H1 (cell line): ENCODE results near the gene LKAAEAR1. TPM values are rescaled to one million over a fixed set of nuclear protein-coding genes. Genes with fewer than 3 reads are reported as not detected.

ENCODE experiments used
- CTCF ChIA-PET: fragments of 300-600 bp; sonication (Branson Sonifier 250); formaldehyde crosslinking; loops from one replicate; lab custom pipeline; 2021; ENCODE audit not compliant: partially characterized antibody; lab: Charles Lee
- POLR2A ChIA-PET: fragments of 300-600 bp; sonication (Branson Sonifier 250); formaldehyde crosslinking; loops from one replicate; lab custom pipeline; 2021; ENCODE audit warnings: inconsistent platforms; ENCODE audit not compliant: partially characterized antibody; lab: Charles Lee
- DNase-seq, 2 experiments: peaks; one replicate each; pipeline versions ENCODE4 v3.0.0 to v3.0.0-alpha.2; 2010 to 2022; ENCODE audit warnings: low spot score in 2 of 2, low read depth in 1 of 2, mixed read lengths in 1 of 2
- FAIRE-seq: peaks from 2 replicates; lab custom pipeline; 2011; peaks lifted over from hg19 to GRCh38; lab: Jason Lieb, UNC
- H2AFZ ChIP-seq: 2 replicates; pipeline ENCODE4 v1.8.1; 2012; ENCODE audit warnings: low read length, inconsistent platforms
- H2AK5ac ChIP-seq: 2 replicates; pipeline ENCODE4 v1.6.1; 2013; ENCODE audit warnings: low read depth, low read length
- H2BK120ac ChIP-seq: replicated peaks from 2 replicates; pipeline ENCODE3; 2013; ENCODE audit warnings: low read depth, low read length, inconsistent platforms
- H2BK12ac ChIP-seq: 2 replicates; pipeline ENCODE4 v1.6.1; 2013; ENCODE audit warnings: low read depth, low read length
- H2BK15ac ChIP-seq: 2 replicates; pipeline ENCODE4 v1.6.1; 2013; ENCODE audit warnings: low read length
- H2BK20ac ChIP-seq: 2 replicates; pipeline ENCODE4 v1.6.1; 2013; ENCODE audit warnings: low read length
- H2BK5ac ChIP-seq: 2 replicates; pipeline ENCODE4 v1.6.1; 2013; ENCODE audit warnings: low read depth, low read length
- H3K14ac ChIP-seq: 2 replicates; pipeline ENCODE4 v1.6.1; 2013; ENCODE audit warnings: inconsistent platforms; ENCODE audit not compliant: insufficient read length
- H3K18ac ChIP-seq: 2 replicates; pipeline ENCODE4 v1.6.1; 2013; ENCODE audit warnings: low read length; ENCODE audit errors: extremely low read depth
- H3K23ac ChIP-seq: 2 replicates; pipeline ENCODE4 v1.6.1; 2013; ENCODE audit warnings: inconsistent platforms; ENCODE audit not compliant: insufficient read length
- H3K23me2 ChIP-seq: 2 replicates; pipeline ENCODE4 v1.6.1; 2013; ENCODE audit warnings: low read depth, low read length
- H3K27ac ChIP-seq: 2 replicates; pipeline ENCODE4 v1.6.1; 2011; ENCODE audit warnings: low read depth, low read length, inconsistent platforms
- H3K27me3 ChIP-seq, 4 experiments: replicated peaks in 1 of 4; 1 replicate in 1 of 4; 2 replicates in 3 of 4; pipeline versions ENCODE4 v1.6.1 to v1.8.1; 2011 to 2013; ENCODE audit warnings: low read length in 3 of 4, mild to moderate bottlenecking in 3 of 4, inconsistent platforms in 2 of 4, mixed read lengths in 2 of 4, moderate library complexity in 1 of 4; ENCODE audit not compliant: control insufficient read depth in 3 of 4, insufficient read depth in 3 of 4; ENCODE audit errors: extremely low read depth in 1 of 4
- H3K36me3 ChIP-seq, 4 experiments: 2 replicates each; pipeline versions ENCODE4 v1.6.1 to v1.8.1; 2011 to 2013; ENCODE audit warnings: mild to moderate bottlenecking in 4 of 4, low read length in 3 of 4, moderate library complexity in 2 of 4, control low read depth in 1 of 4, inconsistent platforms in 1 of 4; ENCODE audit not compliant: insufficient read depth in 4 of 4, control insufficient read depth in 2 of 4
- H3K4ac ChIP-seq: replicated peaks from 2 replicates; pipeline ENCODE3; 2013; ENCODE audit warnings: low read length, low read depth, mixed read lengths, inconsistent platforms; ENCODE audit not compliant: insufficient read length
- H3K4me1 ChIP-seq, 4 experiments: replicated peaks in 1 of 4; 1 replicate in 1 of 4; 2 replicates in 3 of 4; pipeline versions ENCODE4 v1.6.1 to v1.8.1; 2011 to 2013; ENCODE audit warnings: low read length in 3 of 4, inconsistent platforms in 2 of 4, mixed read lengths in 1 of 4; ENCODE audit not compliant: insufficient read depth in 4 of 4, control insufficient read depth in 3 of 4
- H3K4me2 ChIP-seq, 2 experiments: 2 replicates each; pipeline versions ENCODE4 v1.6.1 to v1.8.1; 2011 to 2013; ENCODE audit warnings: low read depth in 2 of 2, low read length in 2 of 2, control low read depth in 1 of 2, inconsistent platforms in 1 of 2, mild to moderate bottlenecking in 1 of 2; ENCODE audit not compliant: insufficient read depth in 1 of 2
- H3K4me3 ChIP-seq, 4 experiments: fragments of 200-600, 300-600 bp in 1 of 4; sonication (generic), shearing (Covaris generic), sonication (Bioruptor Twin) in 1 of 4; 2 replicates each; pipeline versions ENCODE4 v1.5.1 to v1.8.1; 2011 to 2016; ENCODE audit warnings: low read length in 4 of 4, low read depth in 3 of 4, control low read depth in 2 of 4, inconsistent platforms in 2 of 4, mild to moderate bottlenecking in 2 of 4, mixed read lengths in 1 of 4, moderate library complexity in 1 of 4; ENCODE audit not compliant: insufficient read depth in 2 of 4; ENCODE audit errors: extremely low read depth in 1 of 4
- H3K56ac ChIP-seq: replicated peaks from 2 replicates; pipeline ENCODE3; 2013; ENCODE audit warnings: low read depth, mild to moderate bottlenecking, mixed read lengths, low read length, inconsistent platforms; ENCODE audit not compliant: insufficient read length
- H3K79me1 ChIP-seq: 2 replicates; pipeline ENCODE4 v1.6.1; 2013; ENCODE audit warnings: low read depth, low read length, control low read depth
- H3K79me2 ChIP-seq, 2 experiments: 2 replicates each; pipeline versions ENCODE4 v1.6.1 to v1.8.1; 2012 to 2013; ENCODE audit warnings: low read length in 2 of 2, mild to moderate bottlenecking in 2 of 2, inconsistent platforms in 1 of 2; ENCODE audit not compliant: insufficient read depth in 2 of 2, control insufficient read depth in 1 of 2
- H3K9ac ChIP-seq, 4 experiments: replicated peaks in 1 of 4; 1 replicate in 1 of 4; 2 replicates in 3 of 4; pipeline versions ENCODE4 v1.6.1 to v1.8.1; 2011 to 2013; ENCODE audit warnings: low read depth in 3 of 4, low read length in 3 of 4, control low read depth in 2 of 4, mild to moderate bottlenecking in 2 of 4, moderate library complexity in 2 of 4, inconsistent platforms in 1 of 4; ENCODE audit errors: extremely low read depth in 1 of 4
- H3K9me3 ChIP-seq, 2 experiments: 2 replicates each; pipeline versions ENCODE4 v1.6.1 to v1.8.1; 2012 to 2013; ENCODE audit warnings: mild to moderate bottlenecking in 2 of 2, moderate library complexity in 2 of 2, control low read depth in 1 of 2, inconsistent platforms in 1 of 2, low read depth in 1 of 2, low read length in 1 of 2, mixed read lengths in 1 of 2; ENCODE audit not compliant: insufficient read depth in 2 of 2
- H4K20me1 ChIP-seq, 2 experiments: replicated peaks in 1 of 2; 2 replicates each; pipeline versions ENCODE3 to v1.8.1; 2011 to 2013; ENCODE audit warnings: inconsistent platforms in 2 of 2, low read length in 2 of 2, mild to moderate bottlenecking in 1 of 2; ENCODE audit not compliant: insufficient read depth in 2 of 2, control insufficient read depth in 1 of 2
- H4K5ac ChIP-seq: 2 replicates; pipeline ENCODE4 v1.6.1; 2013; ENCODE audit warnings: low read length, low read depth, mixed read lengths, inconsistent platforms; ENCODE audit not compliant: insufficient read length
- H4K8ac ChIP-seq: 2 replicates; pipeline ENCODE4 v1.8.0; 2013; ENCODE audit warnings: mild to moderate bottlenecking, moderate library complexity, low read length, inconsistent platforms; ENCODE audit not compliant: insufficient read depth; ENCODE audit errors: extremely low read depth
- H4K91ac ChIP-seq: replicated peaks from 2 replicates; pipeline ENCODE3; 2013; ENCODE audit warnings: low read length, mixed read lengths, inconsistent platforms; ENCODE audit not compliant: insufficient read length
- BRCA1 ChIP-seq: IDR thresholded peaks from 2 replicates; pipeline ENCODE4 v1.6.1; 2012; ENCODE audit warnings: low read depth, low read length, improper control_type of control experiment
- CTBP2 ChIP-seq: IDR thresholded peaks from 2 replicates; pipeline ENCODE4 v1.7.0; 2011; ENCODE audit warnings: borderline replicate concordance, mild to moderate bottlenecking, moderate library complexity, mixed read lengths, low read length; ENCODE audit not compliant: insufficient read depth, insufficient read length
- EZH2 ChIP-seq: fragments of 200-600 bp; sonication (generic); IDR thresholded peaks from 2 replicates; pipeline ENCODE4 v1.7.1; 2012; ENCODE audit warnings: low read depth, mild to moderate bottlenecking, moderate library complexity, low read length, inconsistent platforms; ENCODE audit not compliant: severe bottlenecking
- KDM1A ChIP-seq: fragments of 200-600, 300-600 bp; sonication (generic); IDR thresholded peaks from 2 replicates; pipeline ENCODE4 v1.7.1; 2016; ENCODE audit warnings: mild to moderate bottlenecking, low read length, borderline replicate concordance
- RFX5 ChIP-seq: IDR thresholded peaks from 2 replicates; pipeline ENCODE4 v1.6.1; 2011; ENCODE audit warnings: low read depth, low read length, improper control_type of control experiment, borderline replicate concordance
- TAF1 ChIP-seq: IDR thresholded peaks from 2 replicates; pipeline ENCODE4 v1.6.1; 2011; ENCODE audit warnings: mild to moderate bottlenecking, low read depth, low read length
- WGBS, 2 experiments: shearing (Covaris generic) in 1 of 2; methylation state at CpG; one replicate each; pipeline versions ENCODE4 v1.1.6 to v1.1.7; 2013 to 2015; ENCODE audit warnings: low lambda C conversion rate in 2 of 2, mixed read lengths in 2 of 2, inconsistent platforms in 1 of 2, low coverage in 1 of 2, missing lambda C conversion rate in 1 of 2; ENCODE audit not compliant: insufficient replicate concordance in 2 of 2, insufficient coverage in 1 of 2, insufficient read length in 1 of 2; ENCODE audit errors: extremely low coverage in 1 of 2, missing lambda C conversion rate in 1 of 2; 5-methylcytosine and 5-hydroxymethylcytosine counted together
- polyA plus RNA-seq, 7 experiments: library from polyadenylated mRNA; depleted of rRNA in 3 of 7; stranded (reverse) in 5 of 7; unstranded in 2 of 7; fragments of >200 nt in 5 of 7; fragments of 200-250 nt in 2 of 7; gene quantifications; 1 replicate in 5 of 7; 2 replicates in 1 of 7; 4 replicates in 1 of 7; pipeline versions ENCODE4 v1.2.1 to v1.2.3, GENCODE V29; 2011 to 2013; ENCODE audit warnings: missing spikeins in 2 of 7, mixed read lengths in 2 of 7
- total RNA-seq: library from RNA; stranded (reverse); fragmentation: NEBNext Ultra II Directional; extraction: Animal tissue kit (Norgen Biotek cat#: 25700); gene quantifications from 2 replicates; pipeline ENCODE4 v1.2.1, GENCODE V29; 2021
- TF ChIP-seq, protein P1 (sequence below): IDR thresholded peaks from 2 replicates; pipeline ENCODE4 v1.6.1; 2012; ENCODE audit warnings: inconsistent platforms

The LKAAEAR1 gene
- total and polyA plus RNA-seq, 2 of the 8 experiments (the other 6 are each of a cell fraction or from before 2014, with no cell fraction given) = 0.41 to 0.53 TPM

DNA sequence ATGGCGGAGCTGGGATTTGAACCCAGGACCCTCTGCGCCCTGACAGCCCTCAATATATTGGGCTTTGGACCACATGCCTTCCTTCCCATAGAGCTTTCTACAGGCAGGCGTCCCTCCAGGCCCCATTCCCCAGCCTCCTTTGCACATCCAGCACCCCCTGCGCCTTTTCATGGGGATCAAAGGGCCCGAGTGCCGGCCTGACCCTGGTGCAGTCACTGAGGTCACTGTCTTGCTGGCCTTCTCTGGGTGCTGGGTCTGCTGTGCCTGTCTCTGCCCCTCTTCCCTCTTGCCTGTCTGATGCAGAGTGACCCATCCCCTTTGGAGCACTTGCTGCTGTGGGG, 2.6 kb downstream of the LKAAEAR1 start:
- no peak overlapping the region for H3K9ac ChIP-seq
- TF ChIP-seq KDM1A (no peak), EZH2 (no peak), TAF1 (no peak), CTBP2 (no peak), RFX5 (no peak), BRCA1 (no peak)
- TF ChIP-seq, protein P1, sequence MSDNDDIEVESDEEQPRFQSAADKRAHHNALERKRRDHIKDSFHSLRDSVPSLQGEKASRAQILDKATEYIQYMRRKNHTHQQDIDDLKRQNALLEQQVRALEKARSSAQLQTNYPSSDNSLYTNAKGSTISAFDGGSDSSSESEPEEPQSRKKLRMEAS = no peak
- no peaks in the 10 kb centered on the region for H3K36me3 ChIP-seq
- no peak overlapping the region for H2BK20ac ChIP-seq
- no peak overlapping the region for H4K91ac ChIP-seq
- no peak overlapping the region for H3K23ac ChIP-seq
- no peak overlapping the region for H2AK5ac ChIP-seq
- no peak overlapping the region for H3K18ac ChIP-seq
- WGBS, 2 experiments = 91% methylated on average over 6 of the region's 6 CpGs; no CpG with 5 or more reads in 1 of the 2 experiments
- H3K27me3 ChIP-seq = peaks cover 6 to 55% (median 42%) of the 10 kb centered on the region in 4 experiments
- no peaks in the 10 kb centered on the region for H3K79me2 ChIP-seq
- no peak overlapping the region for H3K4me2 ChIP-seq
- no peak overlapping the region for H3K56ac ChIP-seq
- ChIA-PET POLR2A (interaction anchor here (1.1 kb wide), 1 partner anchor 11 kb away, joined by 3 read pairs; no protein-coding TSS in a partner anchor), CTCF (interaction anchor here (1.0 to 13.0 kb wide), 10 partner anchors 10 to 102 kb away, joined by 3 to 144 read pairs (median 6); partner anchors contain the start of genes PRPF6, SAMD10, SOX18 and TCEA2)
- DNase-seq (no peak), FAIRE-seq (no peak)
- peaks cover 22% of the 10 kb centered on the region; the same call in 1 of the 2 replicates for H3K23me2 ChIP-seq
- H3K79me1 ChIP-seq = no peaks in the 10 kb centered on the region
- H3K9me3 ChIP-seq = no peaks in the 10 kb centered on the region
- H3K27ac ChIP-seq = no peak overlapping the region
- no peaks in the 10 kb centered on the region for H4K20me1 ChIP-seq
- H3K4ac ChIP-seq = no peak overlapping the region
- no peak overlapping the region for H4K8ac ChIP-seq
- no peak overlapping the region for H2BK15ac ChIP-seq
- H3K4me1 ChIP-seq = peaks cover 0 to 38% (median 20%) of the 10 kb centered on the region in 4 experiments; a peak in 6 of 7 replicates
- H3K14ac ChIP-seq = no peak overlapping the region
- H2BK5ac ChIP-seq = 0 out of 2 replicates have a peak overlapping the region, but pooled peaks have one; percentile 18
- no peak overlapping the region for H4K5ac ChIP-seq
- no peak overlapping the region for H2BK12ac ChIP-seq
- no peak overlapping the region for H2BK120ac ChIP-seq
- no peak overlapping the region for H2AFZ ChIP-seq
- H3K4me3 ChIP-seq = no peak overlapping the region
